HEK293 (cell line): ENCODE results near the gene CADPS.

Experiments
- CTCF ChIA-PET: fragments of 350-600 bp; formaldehyde crosslinking; extraction: SDS; loops from one replicate; lab custom pipeline; 2021; ENCODE audit warnings: antibody characterized with exemption; lab: Yijun Ruan, JAX
- POLR2A ChIA-PET: fragments of 300-600 bp; formaldehyde crosslinking; extraction: SDS; loops from one replicate; lab custom pipeline; 2020; ENCODE audit warnings: antibody characterized with exemption, inconsistent platforms; lab: Yijun Ruan, JAX
- H3K27ac ChIP-seq: fragments of 200-500 bp; sonication (Bioruptor generic); 2 replicates; pipeline ENCODE4 v1.5.1; 2014; ENCODE audit warnings: low read depth, low read length, control low read depth, inconsistent platforms; ENCODE audit errors: extremely low read depth
- H3K36me3 ChIP-seq, 2 experiments: fragments of 200-500 bp in 1 of 2; sonication (Bioruptor generic) in 1 of 2; 1 replicate in 1 of 2; 2 replicates in 1 of 2; pipeline ENCODE4 v1.5.1; 2014 to 2017; ENCODE audit warnings: inconsistent platforms in 2 of 2, low read length in 2 of 2; ENCODE audit not compliant: control insufficient read depth in 2 of 2, insufficient read depth in 1 of 2
- H3K4me1 ChIP-seq: fragments of 200-500 bp; sonication (Bioruptor generic); 2 replicates; pipeline ENCODE4 v1.5.1; 2014; ENCODE audit warnings: mild to moderate bottlenecking, low read length, inconsistent platforms; ENCODE audit not compliant: control insufficient read depth, insufficient read depth
- H3K4me3 ChIP-seq: 2 replicates; pipeline ENCODE4 v1.5.1; 2011; ENCODE audit warnings: low read depth, mild to moderate bottlenecking, control low read depth, low read length, moderate library complexity
- H3K9me3 ChIP-seq: fragments of 200-500 bp; sonication (Bioruptor generic); 2 replicates; pipeline ENCODE4 v1.5.1; 2014; ENCODE audit warnings: low read depth, low read length, inconsistent platforms; ENCODE audit not compliant: control insufficient read depth, insufficient read depth
- GLIS2 ChIP-seq: fragments of 450-650 bp; formaldehyde crosslinking; IDR thresholded peaks from 2 replicates; pipeline ENCODE4 v1.5.1; 2016; ENCODE audit warnings: missing biosample characterization, missing genetic modification characterization
- MYNN ChIP-seq: fragments of 450-650 bp; formaldehyde crosslinking; IDR thresholded peaks from 2 replicates; pipeline ENCODE4 v1.5.1; 2016; ENCODE audit warnings: missing biosample characterization, missing genetic modification characterization, borderline replicate concordance
- SETDB1 ChIP-seq: IDR thresholded peaks from one replicate; pipeline ENCODE4 v1.6.1; 2017; ENCODE audit warnings: mild to moderate bottlenecking, low read length, moderate library complexity, mixed read lengths; ENCODE audit not compliant: insufficient read length
- ZNF133 ChIP-seq: fragments of 450-650 bp; formaldehyde crosslinking; IDR thresholded peaks from 2 replicates; pipeline ENCODE4 v1.5.1; 2016; ENCODE audit warnings: missing biosample characterization, missing genetic modification characterization
- ZNF2 ChIP-seq: fragments of 450-650 bp; formaldehyde crosslinking; IDR thresholded peaks from 2 replicates; pipeline ENCODE4 v1.5.1; 2016; ENCODE audit warnings: missing biosample characterization, missing genetic modification characterization
- ZNF292 ChIP-seq: fragments of 450-650 bp; formaldehyde crosslinking; IDR thresholded peaks from 2 replicates; pipeline ENCODE4 v1.5.1; 2016; ENCODE audit warnings: low read depth, missing biosample characterization, missing genetic modification characterization, borderline replicate concordance
- ZNF335 ChIP-seq: fragments of 450-650 bp; formaldehyde crosslinking; conservative IDR thresholded peaks from 2 replicates; pipeline ENCODE4 v1.5.1; 2016; ENCODE audit warnings: missing biosample characterization, missing genetic modification characterization
- ZNF530 ChIP-seq: fragments of 450-650 bp; formaldehyde crosslinking; IDR thresholded peaks from 2 replicates; pipeline ENCODE4 v1.5.1; 2016; ENCODE audit warnings: low read depth, missing biosample characterization, missing genetic modification characterization
- ZNF549 ChIP-seq: fragments of 450-650 bp; IDR thresholded peaks from 2 replicates; pipeline ENCODE4 v1.5.1; 2018; ENCODE audit warnings: missing biosample characterization, missing genetic modification characterization, mild to moderate bottlenecking, inconsistent platforms, moderate library complexity
- ZNF600 ChIP-seq: fragments of 450-650 bp; formaldehyde crosslinking; IDR thresholded peaks from 2 replicates; pipeline ENCODE4 v1.5.1; 2016; ENCODE audit warnings: missing biosample characterization, missing genetic modification characterization
- ZNF677 ChIP-seq: fragments of 450-650 bp; IDR thresholded peaks from 2 replicates; pipeline ENCODE4 v1.5.0; 2018; ENCODE audit warnings: missing biosample characterization, mild to moderate bottlenecking, missing genetic modification characterization, moderate library complexity
- TF ChIP-seq, protein P1 (sequence below): fragments of 450-650 bp; formaldehyde crosslinking; IDR thresholded peaks from 2 replicates; pipeline ENCODE4 v1.5.1; 2016; ENCODE audit warnings: missing biosample characterization, missing genetic modification characterization
- TF ChIP-seq, protein P2 (sequence below): fragments of 450-650 bp; formaldehyde crosslinking; IDR thresholded peaks from 2 replicates; pipeline ENCODE4; 2016; ENCODE audit warnings: missing biosample characterization, missing genetic modification characterization
- TF ChIP-seq, protein P3 (sequence below): sonication (generic); formaldehyde crosslinking; IDR thresholded peaks from 2 replicates; pipeline ENCODE4 v1.8.1; 2022; ENCODE audit warnings: mild to moderate bottlenecking, moderate library complexity, missing genetic modification reagents
- TF ChIP-seq, protein P4 (sequence below): fragments of 450-650 bp; IDR thresholded peaks from 2 replicates; pipeline ENCODE4 v1.5.1; 2018; ENCODE audit warnings: missing biosample characterization, missing genetic modification characterization
- TF ChIP-seq, protein P5 (sequence below): fragments of 450-650 bp; formaldehyde crosslinking; IDR thresholded peaks from 2 replicates; pipeline ENCODE4 v1.5.1; 2016; ENCODE audit warnings: missing biosample characterization, missing genetic modification characterization
- TF ChIP-seq, protein P6 (sequence below): fragments of 450-650 bp; formaldehyde crosslinking; IDR thresholded peaks from 2 replicates; pipeline ENCODE4 v1.5.1; 2016; ENCODE audit warnings: missing biosample characterization, missing genetic modification characterization
- TF ChIP-seq, protein P7 (sequence below): fragments of 450-650 bp; formaldehyde crosslinking; IDR thresholded peaks from 2 replicates; pipeline ENCODE4 v1.5.1; 2017; ENCODE audit warnings: missing biosample characterization, missing genetic modification characterization
- TF ChIP-seq, protein P8 (sequence below): fragments of 450-650 bp; formaldehyde crosslinking; IDR thresholded peaks from 2 replicates; pipeline ENCODE4 v1.5.1; 2016; ENCODE audit warnings: missing biosample characterization, missing genetic modification characterization
- TF ChIP-seq, protein P9 (sequence below): fragments of 450-650 bp; formaldehyde crosslinking; IDR thresholded peaks from 2 replicates; pipeline ENCODE4 v1.5.1; 2016; ENCODE audit warnings: missing biosample characterization, missing genetic modification characterization

Gene CADPS

DNA sequence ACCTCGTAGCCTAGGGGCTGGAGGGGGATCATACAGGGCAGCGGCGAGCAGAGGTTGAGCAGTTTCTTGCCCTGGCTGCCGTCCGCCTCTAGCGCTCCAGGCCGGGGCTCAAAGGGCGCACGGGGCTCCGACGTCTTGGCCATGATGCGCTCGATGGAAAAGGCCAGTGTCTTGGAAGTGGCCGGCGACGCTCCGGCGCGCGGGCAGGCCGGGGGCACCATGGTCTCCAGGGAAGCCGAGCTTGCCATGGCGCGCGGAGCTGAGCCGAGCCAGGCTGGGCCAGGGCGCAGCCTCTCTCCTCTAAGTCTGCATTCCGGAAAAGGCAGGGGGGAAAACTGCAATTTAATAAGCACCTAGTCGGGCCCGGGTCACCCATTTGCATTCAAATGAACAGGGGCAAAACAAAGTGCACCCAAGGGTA lies 502.6 kb downstream of the CADPS start (continued):
- TF ChIP-seq ZNF677 (tag by site-specific recombination): no peak

DNA sequence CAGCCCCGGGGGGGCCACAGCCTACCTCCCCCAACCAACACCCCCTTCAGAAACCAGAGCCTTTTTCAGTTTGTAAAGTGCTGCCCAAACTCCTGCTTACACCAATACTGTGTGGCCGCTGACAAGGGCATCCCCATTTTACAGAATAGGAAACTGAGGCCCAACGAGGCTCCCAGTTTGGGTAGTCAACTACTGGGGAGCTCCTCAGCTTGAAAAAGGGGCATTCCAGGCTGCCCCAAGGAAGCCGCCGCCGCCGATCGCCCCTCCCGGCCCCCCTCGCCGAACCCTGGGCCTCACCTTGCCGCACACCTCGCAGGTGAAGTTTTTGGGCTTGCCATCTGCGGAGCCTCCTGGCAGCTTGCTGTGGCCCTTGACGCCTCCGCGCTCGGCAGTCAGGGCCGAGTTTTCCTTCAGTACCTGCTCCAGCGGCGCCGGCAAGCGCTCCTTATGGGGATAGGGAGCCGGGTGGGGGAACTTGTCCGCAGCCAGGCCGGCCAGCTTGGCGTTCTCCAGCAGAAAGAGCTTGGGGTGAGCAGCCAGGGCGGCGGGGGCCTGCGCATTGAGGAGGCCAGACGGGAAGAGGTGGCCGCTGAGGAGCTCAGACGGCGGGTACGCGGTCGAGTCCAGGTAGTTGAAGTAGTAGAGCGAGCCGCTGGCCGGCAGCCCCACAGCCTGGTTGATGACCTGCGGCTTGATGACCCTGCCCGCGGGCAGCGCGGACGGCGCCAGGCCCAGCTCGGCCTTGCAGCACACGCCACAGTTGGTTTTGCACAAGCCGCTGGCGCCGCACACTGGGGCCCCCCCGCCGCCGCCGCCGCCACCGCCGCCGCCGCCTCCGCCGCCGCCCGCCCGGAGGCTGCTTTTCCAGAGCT lies 503.3 kb downstream of the CADPS start:
- TF ChIP-seq, protein P1, sequence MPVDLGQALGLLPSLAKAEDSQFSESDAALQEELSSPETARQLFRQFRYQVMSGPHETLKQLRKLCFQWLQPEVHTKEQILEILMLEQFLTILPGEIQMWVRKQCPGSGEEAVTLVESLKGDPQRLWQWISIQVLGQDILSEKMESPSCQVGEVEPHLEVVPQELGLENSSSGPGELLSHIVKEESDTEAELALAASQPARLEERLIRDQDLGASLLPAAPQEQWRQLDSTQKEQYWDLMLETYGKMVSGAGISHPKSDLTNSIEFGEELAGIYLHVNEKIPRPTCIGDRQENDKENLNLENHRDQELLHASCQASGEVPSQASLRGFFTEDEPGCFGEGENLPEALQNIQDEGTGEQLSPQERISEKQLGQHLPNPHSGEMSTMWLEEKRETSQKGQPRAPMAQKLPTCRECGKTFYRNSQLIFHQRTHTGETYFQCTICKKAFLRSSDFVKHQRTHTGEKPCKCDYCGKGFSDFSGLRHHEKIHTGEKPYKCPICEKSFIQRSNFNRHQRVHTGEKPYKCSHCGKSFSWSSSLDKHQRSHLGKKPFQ (tag by site-specific recombination): no peak
- TF ChIP-seq, protein P2, sequence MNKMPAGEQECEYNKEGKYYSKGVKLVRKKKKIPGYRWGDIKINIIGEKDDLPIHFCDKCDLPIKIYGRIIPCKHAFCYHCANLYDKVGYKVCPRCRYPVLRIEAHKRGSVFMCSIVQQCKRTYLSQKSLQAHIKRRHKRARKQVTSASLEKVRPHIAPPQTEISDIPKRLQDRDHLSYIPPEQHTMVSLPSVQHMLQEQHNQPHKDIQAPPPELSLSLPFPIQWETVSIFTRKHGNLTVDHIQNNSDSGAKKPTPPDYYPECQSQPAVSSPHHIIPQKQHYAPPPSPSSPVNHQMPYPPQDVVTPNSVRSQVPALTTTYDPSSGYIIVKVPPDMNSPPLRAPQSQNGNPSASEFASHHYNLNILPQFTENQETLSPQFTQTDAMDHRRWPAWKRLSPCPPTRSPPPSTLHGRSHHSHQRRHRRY (tag by site-specific recombination): no peak
- TF ChIP-seq SETDB1: no peak
- TF ChIP-seq, protein P3, sequence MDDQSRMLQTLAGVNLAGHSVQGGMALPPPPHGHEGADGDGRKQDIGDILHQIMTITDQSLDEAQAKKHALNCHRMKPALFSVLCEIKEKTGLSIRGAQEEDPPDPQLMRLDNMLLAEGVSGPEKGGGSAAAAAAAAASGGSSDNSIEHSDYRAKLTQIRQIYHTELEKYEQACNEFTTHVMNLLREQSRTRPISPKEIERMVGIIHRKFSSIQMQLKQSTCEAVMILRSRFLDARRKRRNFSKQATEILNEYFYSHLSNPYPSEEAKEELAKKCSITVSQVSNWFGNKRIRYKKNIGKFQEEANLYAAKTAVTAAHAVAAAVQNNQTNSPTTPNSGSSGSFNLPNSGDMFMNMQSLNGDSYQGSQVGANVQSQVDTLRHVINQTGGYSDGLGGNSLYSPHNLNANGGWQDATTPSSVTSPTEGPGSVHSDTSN (CRISPR knock-in tag): no peak
- no peak for TF ChIP-seq ZNF530 (tag by site-specific recombination)
- no peak for TF ChIP-seq MYNN (tag by site-specific recombination)
- TF ChIP-seq ZNF600: no peak
- TF ChIP-seq GLIS2: no peak
- TF ChIP-seq, protein P4, sequence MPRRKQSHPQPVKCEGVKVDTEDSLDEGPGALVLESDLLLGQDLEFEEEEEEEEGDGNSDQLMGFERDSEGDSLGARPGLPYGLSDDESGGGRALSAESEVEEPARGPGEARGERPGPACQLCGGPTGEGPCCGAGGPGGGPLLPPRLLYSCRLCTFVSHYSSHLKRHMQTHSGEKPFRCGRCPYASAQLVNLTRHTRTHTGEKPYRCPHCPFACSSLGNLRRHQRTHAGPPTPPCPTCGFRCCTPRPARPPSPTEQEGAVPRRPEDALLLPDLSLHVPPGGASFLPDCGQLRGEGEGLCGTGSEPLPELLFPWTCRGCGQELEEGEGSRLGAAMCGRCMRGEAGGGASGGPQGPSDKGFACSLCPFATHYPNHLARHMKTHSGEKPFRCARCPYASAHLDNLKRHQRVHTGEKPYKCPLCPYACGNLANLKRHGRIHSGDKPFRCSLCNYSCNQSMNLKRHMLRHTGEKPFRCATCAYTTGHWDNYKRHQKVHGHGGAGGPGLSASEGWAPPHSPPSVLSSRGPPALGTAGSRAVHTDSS (tag by site-specific recombination): no peak
- no peak for TF ChIP-seq ZNF133 (tag by site-specific recombination)
- TF ChIP-seq, protein P5, sequence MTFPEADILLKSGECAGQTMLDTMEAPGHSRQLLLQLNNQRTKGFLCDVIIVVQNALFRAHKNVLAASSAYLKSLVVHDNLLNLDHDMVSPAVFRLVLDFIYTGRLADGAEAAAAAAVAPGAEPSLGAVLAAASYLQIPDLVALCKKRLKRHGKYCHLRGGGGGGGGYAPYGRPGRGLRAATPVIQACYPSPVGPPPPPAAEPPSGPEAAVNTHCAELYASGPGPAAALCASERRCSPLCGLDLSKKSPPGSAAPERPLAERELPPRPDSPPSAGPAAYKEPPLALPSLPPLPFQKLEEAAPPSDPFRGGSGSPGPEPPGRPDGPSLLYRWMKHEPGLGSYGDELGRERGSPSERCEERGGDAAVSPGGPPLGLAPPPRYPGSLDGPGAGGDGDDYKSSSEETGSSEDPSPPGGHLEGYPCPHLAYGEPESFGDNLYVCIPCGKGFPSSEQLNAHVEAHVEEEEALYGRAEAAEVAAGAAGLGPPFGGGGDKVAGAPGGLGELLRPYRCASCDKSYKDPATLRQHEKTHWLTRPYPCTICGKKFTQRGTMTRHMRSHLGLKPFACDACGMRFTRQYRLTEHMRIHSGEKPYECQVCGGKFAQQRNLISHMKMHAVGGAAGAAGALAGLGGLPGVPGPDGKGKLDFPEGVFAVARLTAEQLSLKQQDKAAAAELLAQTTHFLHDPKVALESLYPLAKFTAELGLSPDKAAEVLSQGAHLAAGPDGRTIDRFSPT (tag by site-specific recombination): no peak
- TF ChIP-seq, protein P6, sequence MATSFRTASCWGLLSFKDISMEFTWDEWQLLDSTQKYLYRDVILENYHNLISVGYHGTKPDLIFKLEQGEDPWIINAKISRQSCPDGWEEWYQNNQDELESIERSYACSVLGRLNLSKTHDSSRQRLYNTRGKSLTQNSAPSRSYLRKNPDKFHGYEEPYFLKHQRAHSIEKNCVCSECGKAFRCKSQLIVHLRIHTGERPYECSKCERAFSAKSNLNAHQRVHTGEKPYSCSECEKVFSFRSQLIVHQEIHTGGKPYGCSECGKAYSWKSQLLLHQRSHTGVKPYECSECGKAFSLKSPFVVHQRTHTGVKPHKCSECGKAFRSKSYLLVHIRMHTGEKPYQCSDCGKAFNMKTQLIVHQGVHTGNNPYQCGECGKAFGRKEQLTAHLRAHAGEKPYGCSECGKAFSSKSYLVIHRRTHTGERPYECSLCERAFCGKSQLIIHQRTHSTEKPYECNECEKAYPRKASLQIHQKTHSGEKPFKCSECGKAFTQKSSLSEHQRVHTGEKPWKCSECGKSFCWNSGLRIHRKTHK (tag by site-specific recombination): no peak
- TF ChIP-seq, protein P7, sequence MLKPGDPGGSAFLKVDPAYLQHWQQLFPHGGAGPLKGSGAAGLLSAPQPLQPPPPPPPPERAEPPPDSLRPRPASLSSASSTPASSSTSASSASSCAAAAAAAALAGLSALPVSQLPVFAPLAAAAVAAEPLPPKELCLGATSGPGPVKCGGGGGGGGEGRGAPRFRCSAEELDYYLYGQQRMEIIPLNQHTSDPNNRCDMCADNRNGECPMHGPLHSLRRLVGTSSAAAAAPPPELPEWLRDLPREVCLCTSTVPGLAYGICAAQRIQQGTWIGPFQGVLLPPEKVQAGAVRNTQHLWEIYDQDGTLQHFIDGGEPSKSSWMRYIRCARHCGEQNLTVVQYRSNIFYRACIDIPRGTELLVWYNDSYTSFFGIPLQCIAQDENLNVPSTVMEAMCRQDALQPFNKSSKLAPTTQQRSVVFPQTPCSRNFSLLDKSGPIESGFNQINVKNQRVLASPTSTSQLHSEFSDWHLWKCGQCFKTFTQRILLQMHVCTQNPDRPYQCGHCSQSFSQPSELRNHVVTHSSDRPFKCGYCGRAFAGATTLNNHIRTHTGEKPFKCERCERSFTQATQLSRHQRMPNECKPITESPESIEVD (tag by site-specific recombination): no peak
- TF ChIP-seq, protein P8, sequence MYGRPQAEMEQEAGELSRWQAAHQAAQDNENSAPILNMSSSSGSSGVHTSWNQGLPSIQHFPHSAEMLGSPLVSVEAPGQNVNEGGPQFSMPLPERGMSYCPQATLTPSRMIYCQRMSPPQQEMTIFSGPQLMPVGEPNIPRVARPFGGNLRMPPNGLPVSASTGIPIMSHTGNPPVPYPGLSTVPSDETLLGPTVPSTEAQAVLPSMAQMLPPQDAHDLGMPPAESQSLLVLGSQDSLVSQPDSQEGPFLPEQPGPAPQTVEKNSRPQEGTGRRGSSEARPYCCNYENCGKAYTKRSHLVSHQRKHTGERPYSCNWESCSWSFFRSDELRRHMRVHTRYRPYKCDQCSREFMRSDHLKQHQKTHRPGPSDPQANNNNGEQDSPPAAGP (tag by site-specific recombination): no peak
- no peak for TF ChIP-seq ZNF549
- no peak for TF ChIP-seq ZNF292 (tag by site-specific recombination)
- no peak for TF ChIP-seq ZNF335
- TF ChIP-seq ZNF2 (tag by site-specific recombination): no peak
- TF ChIP-seq, protein P9, sequence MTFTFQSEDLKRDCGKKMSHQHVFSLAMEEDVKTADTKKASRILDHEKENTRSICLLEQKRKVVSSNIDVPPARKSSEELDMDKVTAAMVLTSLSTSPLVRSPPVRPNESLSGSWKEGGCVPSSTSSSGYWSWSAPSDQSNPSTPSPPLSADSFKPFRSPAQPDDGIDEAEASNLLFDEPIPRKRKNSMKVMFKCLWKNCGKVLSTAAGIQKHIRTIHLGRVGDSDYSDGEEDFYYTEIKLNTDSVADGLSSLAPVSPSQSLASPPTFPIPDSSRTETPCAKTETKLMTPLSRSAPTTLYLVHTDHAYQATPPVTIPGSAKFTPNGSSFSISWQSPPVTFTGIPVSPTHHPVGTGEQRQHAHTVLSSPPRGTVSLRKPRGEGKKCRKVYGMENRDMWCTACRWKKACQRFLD (tag by site-specific recombination): no peak
- Histone ChIP-seq H3K4me3 (peak overlapping the region; percentile 9), H3K4me1 (no peaks in the 10 kb centered on the region; the same call in 1 of the 2 replicates), H3K36me3 (no peaks in the 10 kb centered on the region), H3K9me3 (no peaks in the 10 kb centered on the region), H3K27ac (no peak overlapping the region)
- ChIA-PET CTCF (interaction anchor here (0.7 kb wide), 1 partner anchor 344 kb away, joined by 4 read pairs; no protein-coding TSS in a partner anchor), POLR2A (no interaction called here)
